Neuronal stem cell (in vitro differentiated cells): Measurements from ENCODE around the gene POGZ.

Source experiments
- DNase-seq: peaks from one replicate; pipeline ENCODE4 v3.0.0-alpha.2; 2013; ENCODE audit warnings: low spot score
- H2AFZ ChIP-seq: one replicate; pipeline ENCODE4 v1.6.1; 2013; ENCODE audit warnings: mild to moderate bottlenecking, low read length, inconsistent platforms
- H2AK5ac ChIP-seq: 2 replicates; pipeline ENCODE4 v1.6.1; 2013; ENCODE audit warnings: low read depth, mild to moderate bottlenecking, inconsistent platforms, low read length, moderate library complexity, mixed read lengths
- H2BK120ac ChIP-seq: 2 replicates; pipeline ENCODE4 v1.6.1; 2013; ENCODE audit warnings: low read depth, mild to moderate bottlenecking, inconsistent platforms, low read length, moderate library complexity, mixed read lengths
- H2BK12ac ChIP-seq: one replicate; pipeline ENCODE4 v1.6.1; 2013; ENCODE audit warnings: low read length, inconsistent platforms
- H2BK15ac ChIP-seq: 2 replicates; pipeline ENCODE4 v1.6.1; 2013; ENCODE audit warnings: mild to moderate bottlenecking, low read length, inconsistent platforms, mixed read lengths
- H2BK5ac ChIP-seq: one replicate; pipeline ENCODE4 v1.6.1; 2013; ENCODE audit warnings: inconsistent platforms, mild to moderate bottlenecking, low read length, moderate library complexity
- H3K14ac ChIP-seq: one replicate; pipeline ENCODE4 v1.6.1; 2013; ENCODE audit warnings: low read length, inconsistent platforms
- H3K18ac ChIP-seq: 2 replicates; pipeline ENCODE4 v1.6.1; 2013; ENCODE audit warnings: low read length, inconsistent platforms
- H3K23ac ChIP-seq: 2 replicates; pipeline ENCODE4 v1.6.1; 2013; ENCODE audit warnings: low read depth, mild to moderate bottlenecking, mixed read lengths, low read length, inconsistent platforms; ENCODE audit not compliant: poor library complexity
- H3K27ac ChIP-seq: replicated peaks from 3 replicates; pipeline ENCODE4 v1.5.1; 2013; ENCODE audit warnings: low read length, inconsistent platforms
- H3K27me3 ChIP-seq, 3 experiments: 2 replicates each; pipeline ENCODE4 v1.6.1; 2013; ENCODE audit warnings: low read length in 3 of 3, mild to moderate bottlenecking in 2 of 3, inconsistent platforms in 1 of 3, low read depth in 1 of 3, mixed read lengths in 1 of 3, moderate library complexity in 1 of 3; ENCODE audit not compliant: control insufficient read depth in 3 of 3, insufficient read depth in 3 of 3
- H3K36me3 ChIP-seq, 2 donors: replicated peaks in 1 of 2; 2 replicates each; pipeline ENCODE4 v1.6.1; 2013; ENCODE audit warnings: low read length in 2 of 2; ENCODE audit not compliant: control insufficient read depth in 2 of 2, insufficient read depth in 2 of 2
- H3K4ac ChIP-seq: 2 replicates; pipeline ENCODE4 v1.6.1; 2013; ENCODE audit warnings: inconsistent platforms, mild to moderate bottlenecking, low read length, moderate library complexity
- H3K4me1 ChIP-seq, 2 donors: 1 replicate in 1 of 2; 2 replicates in 1 of 2; pipeline ENCODE4 v1.6.1; 2013; ENCODE audit warnings: low read length in 2 of 2, low read depth in 1 of 2; ENCODE audit not compliant: control insufficient read depth in 2 of 2, insufficient read depth in 1 of 2
- H3K4me2 ChIP-seq: one replicate; pipeline ENCODE4 v1.6.1; 2013; ENCODE audit warnings: mild to moderate bottlenecking, low read length, inconsistent platforms; ENCODE audit not compliant: insufficient read depth, poor library complexity, severe bottlenecking
- H3K4me3 ChIP-seq, 2 donors: 2 replicates each; pipeline ENCODE4 v1.5.1; 2013; ENCODE audit warnings: low read length in 2 of 2, mild to moderate bottlenecking in 2 of 2, inconsistent platforms in 1 of 2, moderate library complexity in 1 of 2
- H3K79me1 ChIP-seq: one replicate; pipeline ENCODE4 v1.6.1; 2013; ENCODE audit warnings: low read depth, mild to moderate bottlenecking, inconsistent platforms, low read length, moderate library complexity
- H3K9ac ChIP-seq: one replicate; pipeline ENCODE4 v1.6.1; 2013; ENCODE audit warnings: mild to moderate bottlenecking, low read depth, low read length, inconsistent platforms; ENCODE audit not compliant: poor library complexity
- H3K9me3 ChIP-seq, 2 donors: replicated peaks in 1 of 2; 2 replicates each; pipeline versions ENCODE3 to v1.6.1; 2013; ENCODE audit warnings: low read length in 2 of 2, mild to moderate bottlenecking in 2 of 2, inconsistent platforms in 1 of 2, low read depth in 1 of 2, mixed read lengths in 1 of 2, moderate library complexity in 1 of 2; ENCODE audit not compliant: control insufficient read depth in 2 of 2, insufficient read depth in 1 of 2
- H4K8ac ChIP-seq: one replicate; pipeline ENCODE4 v1.6.1; 2013; ENCODE audit warnings: low read depth, mild to moderate bottlenecking, inconsistent platforms, low read length, moderate library complexity
- H4K91ac ChIP-seq: one replicate; pipeline ENCODE4 v1.6.1; 2013; ENCODE audit warnings: low read length, low read depth, mild to moderate bottlenecking, inconsistent platforms; ENCODE audit not compliant: poor library complexity
- WGBS, 2 donors: extraction: QIAGEN DNeasy Blood & Tissue Kit; methylation state at CpG; one replicate each; pipeline ENCODE4 v1.1.7; 2013; ENCODE audit warnings: missing lambda C conversion rate in 2 of 2, mixed read lengths in 1 of 2; ENCODE audit not compliant: insufficient read length in 2 of 2, insufficient replicate concordance in 1 of 2; ENCODE audit errors: extremely low coverage in 2 of 2; 5-methylcytosine and 5-hydroxymethylcytosine counted together

Gene POGZ

GRCh38 chr1:151502859-151503780 lies 43.8 kb upstream of the POGZ start:
- Histone ChIP-seq H2AK5ac (no peak overlapping the region), H3K79me1 (no peaks in the 10 kb centered on the region), H3K4me3 (no peak overlapping the region), H2BK15ac (no peak overlapping the region), H2BK120ac (no peak overlapping the region), H3K4ac (no peak overlapping the region), H3K18ac (no peak overlapping the region), H3K27ac (no peak overlapping the region), H4K8ac (no peak overlapping the region), H3K23ac (no peak overlapping the region), H2BK12ac (no peak overlapping the region), H3K4me1 (peaks cover 3 to 5% of the 10 kb centered on the region in 2 donors), H3K4me2 (no peak overlapping the region), H4K91ac (no peak overlapping the region), H3K9me3 (no peaks in the 10 kb centered on the region), H3K27me3 (peaks cover 0 to 11% (median 0%) of the 10 kb centered on the region in 3 experiments), H2AFZ (no peak overlapping the region), H3K14ac (no peak overlapping the region), H3K36me3 (no peaks in the 10 kb centered on the region), H3K9ac (no peak overlapping the region), H2BK5ac (no peak overlapping the region)
- no peak for DNase-seq
- WGBS, 2 donors = no CpG with 5 or more reads among the region's 7 CpGs

- peak overlapping the region; percentile 51 for H2AFZ ChIP-seq
- H3K27ac ChIP-seq = no peak overlapping the region
- peaks cover 0 to 11% (median 0%) of the 10 kb centered on the region in 3 experiments for H3K27me3 ChIP-seq
- H2BK5ac ChIP-seq = no peak overlapping the region
- H2BK12ac ChIP-seq = no peak overlapping the region
- H4K8ac ChIP-seq = no peak overlapping the region
- H3K79me1 ChIP-seq = no peaks in the 10 kb centered on the region
- H3K9ac ChIP-seq = no peak overlapping the region
- DNase-seq = no peak
- peaks cover 3 to 5% of the 10 kb centered on the region in 2 donors for H3K4me1 ChIP-seq
- no peak overlapping the region for H2BK15ac ChIP-seq
- H2BK120ac ChIP-seq = no peak overlapping the region
- no CpG with 5 or more reads among the region's 5 CpGs for WGBS, 2 donors
- H3K23ac ChIP-seq = no peak overlapping the region
- H3K18ac ChIP-seq = no peak overlapping the region
- no peak overlapping the region for H3K14ac ChIP-seq
- no peaks in the 10 kb centered on the region for H3K36me3 ChIP-seq
- H4K91ac ChIP-seq = no peak overlapping the region
- H3K4ac ChIP-seq = no peak overlapping the region
- H3K4me3 ChIP-seq = no peak overlapping the region
- no peaks in the 10 kb centered on the region for H3K9me3 ChIP-seq
- no peak overlapping the region for H2AK5ac ChIP-seq
- no peak overlapping the region for H3K4me2 ChIP-seq
These were observed 42.9 kb upstream of the POGZ start for GRCh38 chr1:151502035-151502700.

GRCh38 chr1:151501474-151501873 lies 42.2 kb upstream of the POGZ start:
- WGBS, 2 donors = no CpG with 5 or more reads among the region's 10 CpGs
- no peak overlapping the region for H3K4ac ChIP-seq
- no peaks in the 10 kb centered on the region for H3K36me3 ChIP-seq
- no peak overlapping the region for H2BK12ac ChIP-seq
- H3K9ac ChIP-seq = no peak overlapping the region
- H2AK5ac ChIP-seq = no peak overlapping the region
- no peak overlapping the region for H2AFZ ChIP-seq
- H3K18ac ChIP-seq = no peak overlapping the region
- peaks cover 0 to 11% (median 0%) of the 10 kb centered on the region in 3 experiments for H3K27me3 ChIP-seq
- no peak overlapping the region for H2BK120ac ChIP-seq
- no peak overlapping the region for H2BK15ac ChIP-seq
- H3K14ac ChIP-seq = no peak overlapping the region
- H3K79me1 ChIP-seq = no peaks in the 10 kb centered on the region
- H3K4me2 ChIP-seq = no peak overlapping the region
- H3K23ac ChIP-seq = no peak overlapping the region
- H3K4me1 ChIP-seq = peaks cover 3 to 5% of the 10 kb centered on the region in 2 donors
- H3K9me3 ChIP-seq = no peaks in the 10 kb centered on the region
- H3K4me3 ChIP-seq = no peak overlapping the region
- H4K91ac ChIP-seq = no peak overlapping the region
- H3K27ac ChIP-seq = no peak overlapping the region
- no peak overlapping the region for H4K8ac ChIP-seq
- no peak for DNase-seq
- no peak overlapping the region for H2BK5ac ChIP-seq

- Histone ChIP-seq H2BK12ac (no peak overlapping the region), H3K14ac (no peak overlapping the region), H3K36me3 (no peaks in the 10 kb centered on the region), H4K8ac (no peak overlapping the region), H4K91ac (no peak overlapping the region), H2BK15ac (no peak overlapping the region), H3K4me3 (no peak overlapping the region), H3K9me3 (no peaks in the 10 kb centered on the region), H2BK120ac (no peak overlapping the region), H3K4me2 (no peak overlapping the region), H2AFZ (no peak overlapping the region), H3K9ac (no peak overlapping the region), H2AK5ac (no peak overlapping the region), H3K4me1 (peaks cover 6 to 9% of the 10 kb centered on the region in 2 donors), H3K18ac (no peak overlapping the region), H3K79me1 (no peaks in the 10 kb centered on the region), H3K4ac (no peak overlapping the region), H3K27me3 (peaks cover 0 to 11% (median 0%) of the 10 kb centered on the region in 3 experiments), H3K27ac (no peak overlapping the region), H3K23ac (no peak overlapping the region), H2BK5ac (no peak overlapping the region)
- no CpG with 5 or more reads among the region's 1 CpG for WGBS, 2 donors
- DNase-seq = no peak
These were observed 40.6 kb upstream of the POGZ start for GRCh38 chr1:151499930-151500329.
